A549 treated with GW870086 at 1 μM for 4 hours (cell line): Measurements from ENCODE around the gene SLC27A1. TPM values are rescaled to one million over a fixed set of nuclear protein-coding genes. Genes with fewer than 3 reads are reported as not detected.

ENCODE experiments used
- total RNA-seq: library from RNA; stranded (reverse); fragments of 200-300 nt; extraction: Qiagen RNA extraction; gene quantifications from 5 replicates; pipeline ENCODE4 v1.2.3, GENCODE V29; 2022; ENCODE audit warnings: low read depth

Gene SLC27A1
- 2.0 to 3.2 TPM (median 2.6 TPM) in 5 replicates for total RNA-seq

GRCh38 chr19:17470068-17470841 is at the start of gene SLC27A1:
TSS of gene SLC27A1 (plus strand) at chr19:17470524. CDS start at chr19:17470541, 17 bp downstream.

GRCh38 chr19:17448131-17448967 is 22.0 kb upstream of the SLC27A1 start, which contains the start of gene TMEM221:
TSS of gene TMEM221 (minus strand) at chr19:17448668. CDS start at chr19:17448462, 206 bp downstream.

GRCh38 chr19:17460372-17461230 is 9.7 kb upstream of the SLC27A1 start, which contains the start of gene NXNL1:
TSS of gene NXNL1 (minus strand) at chr19:17460926. CDS start at chr19:17460869, 57 bp downstream.

GRCh38 chr19:17555480-17555928 is 85.2 kb downstream of the SLC27A1 start, which contains the start of gene COLGALT1:
TSS of gene COLGALT1 (plus strand) at chr19:17555649. CDS start at chr19:17555714, 65 bp downstream.

Other genes with a start within 250 kb of the SLC27A1 start
- gene OCEL1, start 244.3 kb upstream of the SLC27A1 start, total RNA-seq: 7.8 to 12.5 TPM (median 11.7 TPM) in 5 replicates
- 34.3 to 67.1 TPM (median 61.8 TPM) in 5 replicates for gene NR2F6, start 224.6 kb upstream of the SLC27A1 start, total RNA-seq
- gene USHBP1, start 205.8 kb upstream of the SLC27A1 start, total RNA-seq: not detected in 5 replicates
- 59.7 to 68.1 TPM (median 61.7 TPM) in 5 replicates for gene BABAM1, start 203.1 kb upstream of the SLC27A1 start, total RNA-seq
- 0.27 to 0.64 TPM (median 0.52 TPM) in 5 replicates for gene ANKLE1, start 188.6 kb upstream of the SLC27A1 start, total RNA-seq
- gene ABHD8, start 167.1 kb upstream of the SLC27A1 start, total RNA-seq: 2.2 to 3.4 TPM (median 3.0 TPM) in 5 replicates
- gene MRPL34, start 164.7 kb upstream of the SLC27A1 start, total RNA-seq: 63.3 to 93.7 TPM (median 79.5 TPM) in 5 replicates
- gene DDA1, start 161.0 kb upstream of the SLC27A1 start, total RNA-seq: 52.0 to 61.8 TPM (median 60.6 TPM) in 5 replicates
- 2.2 to 4.0 TPM (median 3.5 TPM) in 5 replicates for gene ANO8, start 135.7 kb upstream of the SLC27A1 start, total RNA-seq
- 15.2 to 22.9 TPM (median 21.2 TPM) in 5 replicates for gene GTPBP3, start 133.0 kb upstream of the SLC27A1 start, total RNA-seq
- gene PLVAP, start 93.2 kb upstream of the SLC27A1 start, total RNA-seq: not detected in 5 replicates
- not detected in 5 replicates for gene CCDC194, start 76.3 kb upstream of the SLC27A1 start, total RNA-seq
- gene BST2, start 64.9 kb upstream of the SLC27A1 start, total RNA-seq: 0.21 to 0.39 TPM (median 0.29 TPM) in 3 of 5 replicates, not detected in the others
- gene MVB12A, start 50.5 kb upstream of the SLC27A1 start, total RNA-seq: 30.6 to 41.6 TPM (median 40.0 TPM) in 5 replicates
- 0.26 to 0.79 TPM (median 0.68 TPM) in 5 replicates for gene TMEM221, start 21.9 kb upstream of the SLC27A1 start, total RNA-seq
- gene NXNL1, start 9.6 kb upstream of the SLC27A1 start, total RNA-seq: not detected in 5 replicates
- 52.9 to 77.0 TPM (median 74.9 TPM) in 5 replicates for gene PGLS, start 41.1 kb downstream of the SLC27A1 start, total RNA-seq
- 54.8 to 75.2 TPM (median 71.8 TPM) in 5 replicates for gene COLGALT1, start 85.1 kb downstream of the SLC27A1 start, total RNA-seq
- 1.4 to 1.9 TPM (median 1.7 TPM) in 5 replicates for gene UNC13A, start 217.8 kb downstream of the SLC27A1 start, total RNA-seq
- 29.5 to 36.8 TPM (median 31.1 TPM) in 5 replicates for gene MAP1S, start 249.0 kb downstream of the SLC27A1 start, total RNA-seq